22Rv1 (cell line): ENCODE measurements around the gene TSPAN5.

Experiments
- ZFX ChIP-seq: fragments of 450-650 bp; IDR thresholded peaks from 2 replicates; pipeline ENCODE4 v1.6.1; 2017; ENCODE audit warnings: antibody characterized with exemption, borderline replicate concordance
- TF ChIP-seq, protein P1 (sequence below): fragments of 450-650 bp; IDR thresholded peaks from 2 replicates; pipeline ENCODE4 v1.5.1; 2017; ENCODE audit warnings: mild to moderate bottlenecking

DNA sequence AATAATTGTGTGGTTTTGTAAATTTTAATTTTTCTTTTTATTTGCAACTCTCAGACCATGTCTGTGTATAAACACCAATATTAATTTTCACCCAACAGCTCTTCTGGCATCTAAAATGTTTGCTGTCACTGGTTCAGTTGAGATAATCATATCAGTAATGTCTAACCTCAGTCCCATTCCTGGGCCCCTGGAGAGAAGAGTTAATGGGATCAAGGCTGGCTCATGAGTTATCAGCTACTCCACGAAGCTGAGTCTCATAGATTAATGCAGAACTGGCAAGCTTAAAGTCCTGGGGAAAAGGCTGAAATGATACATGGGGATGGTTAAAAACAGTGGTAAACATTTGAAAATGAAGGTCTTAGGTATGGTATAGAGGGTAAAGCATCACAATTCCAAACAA, 28.4 kb upstream of the TSPAN5 start:
- TF ChIP-seq, protein P1, sequence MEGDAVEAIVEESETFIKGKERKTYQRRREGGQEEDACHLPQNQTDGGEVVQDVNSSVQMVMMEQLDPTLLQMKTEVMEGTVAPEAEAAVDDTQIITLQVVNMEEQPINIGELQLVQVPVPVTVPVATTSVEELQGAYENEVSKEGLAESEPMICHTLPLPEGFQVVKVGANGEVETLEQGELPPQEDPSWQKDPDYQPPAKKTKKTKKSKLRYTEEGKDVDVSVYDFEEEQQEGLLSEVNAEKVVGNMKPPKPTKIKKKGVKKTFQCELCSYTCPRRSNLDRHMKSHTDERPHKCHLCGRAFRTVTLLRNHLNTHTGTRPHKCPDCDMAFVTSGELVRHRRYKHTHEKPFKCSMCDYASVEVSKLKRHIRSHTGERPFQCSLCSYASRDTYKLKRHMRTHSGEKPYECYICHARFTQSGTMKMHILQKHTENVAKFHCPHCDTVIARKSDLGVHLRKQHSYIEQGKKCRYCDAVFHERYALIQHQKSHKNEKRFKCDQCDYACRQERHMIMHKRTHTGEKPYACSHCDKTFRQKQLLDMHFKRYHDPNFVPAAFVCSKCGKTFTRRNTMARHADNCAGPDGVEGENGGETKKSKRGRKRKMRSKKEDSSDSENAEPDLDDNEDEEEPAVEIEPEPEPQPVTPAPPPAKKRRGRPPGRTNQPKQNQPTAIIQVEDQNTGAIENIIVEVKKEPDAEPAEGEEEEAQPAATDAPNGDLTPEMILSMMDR, result no peak
- TF ChIP-seq ZFX, result no peak
